ENCODE results near the gene ZXDC.
A peak's percentile ranks its signal among the peaks of the same experiment; 100 is the strongest.

Gene ZXDC

GRCh38 chr3:126475413-126476114, at the start of gene ZXDC:
TSS of gene ZXDC (minus strand) at chr3:126475891. CDS start at chr3:126475865, 26 bp downstream.
- DNase-seq (ENCODE audit: low spot score) = peak; percentile 95

GRCh38 chr3:126525091-126525852, 49.6 kb upstream of the ZXDC start:
- DNase-seq (ENCODE audit: low spot score) = no peak

GRCh38 chr3:126524429-126524988, 48.8 kb upstream of the ZXDC start:
- no peak for DNase-seq (ENCODE audit: low spot score)

- no peak for DNase-seq (ENCODE audit: low spot score)
Observed at GRCh38 chr3:126523745-126524428, 48.2 kb upstream of the ZXDC start, which contains the start of gene CHST13. TSS of gene CHST13 (plus strand) at chr3:126524155. CDS start at chr3:126524333, 178 bp downstream.

- peak; percentile 79 for DNase-seq (ENCODE audit: low spot score)
Observed at GRCh38 chr3:126522363-126522788, 46.7 kb upstream of the ZXDC start.

GRCh38 chr3:126521122-126521891, 45.6 kb upstream of the ZXDC start:
- no peak for DNase-seq (ENCODE audit: low spot score)

GRCh38 chr3:126519506-126520455, 44.1 kb upstream of the ZXDC start:
- DNase-seq (ENCODE audit: low spot score) = no peak

GRCh38 chr3:126518779-126519177, 43.1 kb upstream of the ZXDC start:
- DNase-seq (ENCODE audit: low spot score) = no peak

GRCh38 chr3:126517986-126518778, 42.5 kb upstream of the ZXDC start:
- DNase-seq (ENCODE audit: low spot score) = no peak

- DNase-seq (ENCODE audit: low spot score) = no peak
Observed at GRCh38 chr3:126517291-126517951, 41.7 kb upstream of the ZXDC start, which contains the start of gene UROC1. TSS of gene UROC1 (minus strand) at chr3:126517773. CDS start at chr3:126517719, 54 bp downstream.

- DNase-seq (ENCODE audit: low spot score) = no peak
Observed at GRCh38 chr3:126516936-126517290, 41.2 kb upstream of the ZXDC start.

- DNase-seq (ENCODE audit: low spot score) = no peak
Observed at GRCh38 chr3:126516152-126516935, 40.7 kb upstream of the ZXDC start.

- DNase-seq (ENCODE audit: low spot score) = no peak
Observed at GRCh38 chr3:126515066-126515706, 39.5 kb upstream of the ZXDC start.

GRCh38 chr3:126514161-126514560, 38.5 kb upstream of the ZXDC start:
- no peak for DNase-seq (ENCODE audit: low spot score)

GRCh38 chr3:126512916-126513650, 37.4 kb upstream of the ZXDC start:
- no peak for DNase-seq (ENCODE audit: low spot score)

GRCh38 chr3:126512026-126512425, 36.3 kb upstream of the ZXDC start:
- no peak for DNase-seq (ENCODE audit: low spot score)

- no peak for DNase-seq (ENCODE audit: low spot score)
Observed at GRCh38 chr3:126511291-126511690, 35.6 kb upstream of the ZXDC start.

Measured in left forelimb (tissue), 1 donor.